Ishikawa (cell line): Measurements from ENCODE around the gene PHF1.

Experiments
- CEBPB ChIP-seq: IDR thresholded peaks from 2 replicates; pipeline ENCODE4 v1.6.1; 2012
- CREB1 ChIP-seq: IDR thresholded peaks from 2 replicates; pipeline ENCODE4 v1.6.1; 2012; ENCODE audit warnings: low read depth
- EGR1 ChIP-seq: IDR thresholded peaks from 2 replicates; pipeline ENCODE4 v1.6.1; 2012
- EP300 ChIP-seq: IDR thresholded peaks from 2 replicates; pipeline ENCODE4 v1.6.1; 2012; ENCODE audit warnings: borderline replicate concordance
- FOXM1 ChIP-seq: IDR thresholded peaks from 2 replicates; pipeline ENCODE4 v1.6.1; 2012; ENCODE audit warnings: low read depth, borderline replicate concordance
- MAX ChIP-seq: IDR thresholded peaks from 2 replicates; pipeline ENCODE4 v1.6.1; 2012
- NFIC ChIP-seq: IDR thresholded peaks from 2 replicates; pipeline ENCODE4 v1.6.1; 2012
- RAD21 ChIP-seq: IDR thresholded peaks from 2 replicates; pipeline ENCODE4 v1.6.1; 2012; ENCODE audit warnings: low read depth
- REST ChIP-seq: IDR thresholded peaks from 2 replicates; pipeline ENCODE4 v1.6.1; 2012; ENCODE audit warnings: low read depth, mild to moderate bottlenecking
- TAF1 ChIP-seq: IDR thresholded peaks from 2 replicates; pipeline ENCODE4 v1.6.1; 2012; ENCODE audit warnings: low read depth, mild to moderate bottlenecking
- TCF12 ChIP-seq: IDR thresholded peaks from 2 replicates; pipeline ENCODE4 v1.6.1; 2012; ENCODE audit warnings: low read depth
- TEAD4 ChIP-seq: IDR thresholded peaks from 2 replicates; pipeline ENCODE4 v1.6.1; 2012
- YY1 ChIP-seq: IDR thresholded peaks from 2 replicates; pipeline ENCODE4 v1.6.1; 2012; ENCODE audit warnings: low read depth
- ZBTB7A ChIP-seq: IDR thresholded peaks from 2 replicates; pipeline ENCODE4 v1.6.1; 2012; ENCODE audit warnings: low read depth
- TF ChIP-seq, protein P1 (sequence below): IDR thresholded peaks from 2 replicates; pipeline ENCODE4 v1.6.1; 2012

The PHF1 gene

DNA sequence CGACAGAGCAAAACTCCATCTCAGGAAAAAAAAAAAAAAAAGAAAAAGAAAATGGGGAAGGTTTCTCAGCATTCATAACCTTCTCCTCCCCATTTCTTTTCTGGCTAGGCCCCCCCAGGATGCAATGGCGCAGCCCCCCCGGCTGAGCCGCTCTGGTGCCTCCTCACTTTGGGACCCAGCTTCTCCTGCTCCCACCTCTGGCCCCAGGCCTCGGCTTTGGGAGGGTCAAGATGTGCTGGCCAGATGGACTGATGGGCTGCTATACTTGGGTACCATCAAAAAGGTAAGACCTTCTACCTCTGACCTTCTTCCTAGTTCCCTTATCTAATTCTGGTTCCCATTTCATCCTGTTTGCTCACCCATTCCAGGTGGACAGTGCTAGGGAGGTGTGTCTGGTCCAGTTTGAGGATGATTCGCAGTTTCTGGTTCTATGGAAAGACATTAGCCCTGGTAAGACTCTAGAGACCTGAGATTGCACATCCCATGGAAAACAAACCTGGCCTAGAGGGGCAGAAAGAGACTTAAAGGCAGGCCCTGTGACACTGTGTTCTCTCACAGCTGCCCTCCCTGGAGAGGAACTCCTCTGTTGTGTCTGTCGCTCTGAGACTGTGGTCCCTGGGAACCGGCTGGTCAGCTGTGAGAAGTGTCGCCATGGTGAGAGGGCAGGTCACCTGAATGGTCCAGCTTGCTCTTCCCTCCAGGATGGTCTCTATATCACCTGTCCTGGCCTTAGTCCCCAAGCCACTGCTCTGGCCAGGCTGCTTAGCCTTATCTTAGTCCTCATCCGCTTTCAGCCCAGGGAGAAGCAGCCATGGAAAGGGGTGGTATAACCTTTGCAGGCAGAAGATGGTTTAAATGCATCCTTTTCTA is 1.6 kb downstream of the PHF1 start:
- TF ChIP-seq EP300 (no peak), CEBPB (no peak), TAF1 (no peak), TCF12 (no peak), TEAD4 (no peak), NFIC (no peak)
- TF ChIP-seq, protein P1, sequence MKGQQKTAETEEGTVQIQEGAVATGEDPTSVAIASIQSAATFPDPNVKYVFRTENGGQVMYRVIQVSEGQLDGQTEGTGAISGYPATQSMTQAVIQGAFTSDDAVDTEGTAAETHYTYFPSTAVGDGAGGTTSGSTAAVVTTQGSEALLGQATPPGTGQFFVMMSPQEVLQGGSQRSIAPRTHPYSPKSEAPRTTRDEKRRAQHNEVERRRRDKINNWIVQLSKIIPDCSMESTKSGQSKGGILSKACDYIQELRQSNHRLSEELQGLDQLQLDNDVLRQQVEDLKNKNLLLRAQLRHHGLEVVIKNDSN: no peak

- no peak for TF ChIP-seq NFIC
- TF ChIP-seq TEAD4: no peak
- no peak for TF ChIP-seq FOXM1
- no peak for TF ChIP-seq RAD21
- TF ChIP-seq, protein P1: no peak
- TF ChIP-seq TAF1: no peak
- TF ChIP-seq EGR1: no peak
- TF ChIP-seq CREB1: no peak
- no peak for TF ChIP-seq YY1
- TF ChIP-seq TCF12: no peak
- TF ChIP-seq MAX: no peak
- no peak for TF ChIP-seq ZBTB7A
Observed at GRCh38 chr6:33413241-33414120, 2.7 kb downstream of the PHF1 start.

DNA sequence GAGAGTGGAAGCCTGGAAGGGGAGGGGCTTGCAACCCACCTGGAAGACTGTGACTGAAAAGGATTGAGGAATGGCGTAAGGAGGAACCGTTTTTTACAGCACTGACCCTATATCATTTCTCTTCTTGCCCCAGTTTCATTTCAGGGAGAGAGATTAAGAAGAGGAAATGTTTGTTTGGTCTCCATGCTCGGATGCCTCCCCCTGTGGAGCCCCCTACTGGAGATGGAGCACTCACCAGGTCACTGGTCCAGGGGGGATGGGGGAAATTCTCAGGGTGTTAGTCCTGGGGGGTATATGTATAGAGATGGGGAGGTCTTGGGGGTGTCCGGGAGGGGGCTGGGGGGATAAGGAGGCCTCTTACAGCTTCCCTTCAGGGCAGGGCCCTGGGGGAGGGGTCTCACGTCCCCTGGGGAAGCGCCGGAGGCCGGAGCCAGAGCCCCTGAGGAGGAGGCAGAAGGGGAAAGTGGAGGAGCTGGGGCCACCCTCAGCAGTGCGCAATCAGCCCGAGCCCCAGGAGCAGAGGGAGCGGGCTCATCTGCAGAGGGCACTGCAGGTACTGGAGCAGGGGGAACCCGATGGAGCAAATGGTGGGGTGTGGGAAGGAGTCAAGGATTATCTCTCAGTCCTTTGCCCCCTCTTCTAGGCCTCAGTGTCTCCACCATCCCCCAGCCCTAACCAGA is 3.9 kb downstream of the PHF1 start:
- TF ChIP-seq TAF1 (no peak), MAX (no peak), ZBTB7A (no peak), TEAD4 (no peak), REST (no peak)
- TF ChIP-seq, protein P1: no peak

DNA sequence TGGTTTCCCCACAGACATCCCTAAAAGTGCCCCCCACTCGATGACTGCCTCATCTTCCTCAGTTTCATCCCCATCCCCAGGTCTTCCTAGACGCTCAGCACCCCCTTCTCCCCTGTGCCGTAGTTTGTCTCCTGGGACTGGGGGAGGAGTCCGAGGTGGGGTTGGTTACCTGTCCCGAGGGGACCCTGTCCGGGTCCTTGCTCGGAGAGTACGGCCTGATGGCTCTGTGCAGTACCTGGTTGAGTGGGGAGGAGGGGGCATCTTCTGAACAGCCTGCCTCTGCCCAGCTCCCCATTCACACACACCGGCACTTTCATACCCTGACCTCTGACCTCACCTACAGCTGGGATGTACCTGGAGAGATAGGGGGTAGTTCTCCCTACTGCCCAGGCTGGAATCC is 5.0 kb downstream of the PHF1 start:
- TF ChIP-seq RAD21 (no peak), EP300 (no peak), EGR1 (no peak), CEBPB (no peak), TAF1 (no peak), YY1 (no peak), ZBTB7A (no peak), NFIC (no peak), FOXM1 (no peak), REST (no peak), TEAD4 (no peak), CREB1 (no peak), MAX (no peak), TCF12 (no peak)
- TF ChIP-seq, protein P1: no peak
